Measurements from ENCODE around the gene CALR. TPM values are rescaled to one million over a fixed set of nuclear protein-coding genes. Genes with fewer than 3 reads are reported as not detected.
A peak's percentile ranks its signal among the peaks of the same experiment; 100 is the strongest.
"Not testable (repeated sequence)": the region's sequence is repeated elsewhere in the genome, so short reads cannot be mapped to it uniquely, and the experiment has no call there.

Gene CALR
- total RNA-seq, 1 donor from 2014 or later, result 721 TPM

DNA sequence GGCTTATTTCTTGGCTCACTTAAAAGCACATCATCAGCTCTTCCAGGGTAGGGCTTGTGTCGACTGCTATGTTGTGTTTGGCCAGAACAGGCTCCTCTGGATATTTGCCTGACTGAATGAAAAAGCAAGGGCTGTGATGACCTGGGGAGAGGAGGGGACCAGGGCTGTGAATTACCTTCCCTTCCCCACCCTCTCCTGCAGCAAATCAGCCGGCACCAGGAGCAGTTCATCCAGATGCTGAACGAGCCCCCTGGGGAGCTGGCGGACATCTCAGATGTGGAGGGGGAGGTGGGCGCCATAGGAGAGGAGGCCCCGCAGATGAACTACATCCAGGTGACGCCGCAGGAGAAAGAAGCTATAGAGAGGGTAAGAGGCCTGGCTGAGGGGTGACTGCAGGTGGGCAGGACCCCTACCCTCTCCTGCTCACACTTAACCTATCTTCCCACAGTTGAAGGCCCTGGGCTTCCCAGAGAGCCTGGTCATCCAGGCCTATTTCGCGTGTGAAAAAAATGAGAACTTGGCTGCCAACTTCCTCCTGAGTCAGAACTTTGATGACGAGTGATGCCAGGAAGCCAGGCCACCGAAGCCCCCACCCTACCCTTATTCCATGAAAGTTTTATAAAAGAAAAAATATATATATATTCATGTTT, 14.2 kb downstream of the CALR start:
- H3K27me3 Mint-ChIP-seq, result no peaks in the 10 kb centered on the region
- ChIA-PET CTCF (interaction anchor here (2.6 kb wide), 1 partner anchor 13 kb away, joined by 12 read pairs; no protein-coding TSS in a partner anchor), POLR2A (interaction anchor here (0.5 to 5.4 kb wide), 8 partner anchors 9 to 293 kb away, joined by 3 to 37 read pairs (median 6); partner anchors contain the start of genes CALR and FARSA)
- ATAC-seq (ENCODE audit: low read depth) (no peak), DNase-seq (no peak)
- H3K4me1 Mint-ChIP-seq, result peaks cover 35% of the 10 kb centered on the region
- TF ChIP-seq, protein P1, sequence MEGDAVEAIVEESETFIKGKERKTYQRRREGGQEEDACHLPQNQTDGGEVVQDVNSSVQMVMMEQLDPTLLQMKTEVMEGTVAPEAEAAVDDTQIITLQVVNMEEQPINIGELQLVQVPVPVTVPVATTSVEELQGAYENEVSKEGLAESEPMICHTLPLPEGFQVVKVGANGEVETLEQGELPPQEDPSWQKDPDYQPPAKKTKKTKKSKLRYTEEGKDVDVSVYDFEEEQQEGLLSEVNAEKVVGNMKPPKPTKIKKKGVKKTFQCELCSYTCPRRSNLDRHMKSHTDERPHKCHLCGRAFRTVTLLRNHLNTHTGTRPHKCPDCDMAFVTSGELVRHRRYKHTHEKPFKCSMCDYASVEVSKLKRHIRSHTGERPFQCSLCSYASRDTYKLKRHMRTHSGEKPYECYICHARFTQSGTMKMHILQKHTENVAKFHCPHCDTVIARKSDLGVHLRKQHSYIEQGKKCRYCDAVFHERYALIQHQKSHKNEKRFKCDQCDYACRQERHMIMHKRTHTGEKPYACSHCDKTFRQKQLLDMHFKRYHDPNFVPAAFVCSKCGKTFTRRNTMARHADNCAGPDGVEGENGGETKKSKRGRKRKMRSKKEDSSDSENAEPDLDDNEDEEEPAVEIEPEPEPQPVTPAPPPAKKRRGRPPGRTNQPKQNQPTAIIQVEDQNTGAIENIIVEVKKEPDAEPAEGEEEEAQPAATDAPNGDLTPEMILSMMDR (IDR thresholded peaks at IDR 0.05), result no peak
- intact Hi-C loops (cut with micrococcal nuclease), result no loop called here
- H3K36me3 Mint-ChIP-seq (ENCODE audit: low read depth), result peaks cover 76% of the 10 kb centered on the region
- no peak overlapping the region for H3K27ac Mint-ChIP-seq
- H3K9me3 Mint-ChIP-seq, result no peaks in the 10 kb centered on the region
- H3K4me3 Mint-ChIP-seq, result no peak overlapping the region

DNA sequence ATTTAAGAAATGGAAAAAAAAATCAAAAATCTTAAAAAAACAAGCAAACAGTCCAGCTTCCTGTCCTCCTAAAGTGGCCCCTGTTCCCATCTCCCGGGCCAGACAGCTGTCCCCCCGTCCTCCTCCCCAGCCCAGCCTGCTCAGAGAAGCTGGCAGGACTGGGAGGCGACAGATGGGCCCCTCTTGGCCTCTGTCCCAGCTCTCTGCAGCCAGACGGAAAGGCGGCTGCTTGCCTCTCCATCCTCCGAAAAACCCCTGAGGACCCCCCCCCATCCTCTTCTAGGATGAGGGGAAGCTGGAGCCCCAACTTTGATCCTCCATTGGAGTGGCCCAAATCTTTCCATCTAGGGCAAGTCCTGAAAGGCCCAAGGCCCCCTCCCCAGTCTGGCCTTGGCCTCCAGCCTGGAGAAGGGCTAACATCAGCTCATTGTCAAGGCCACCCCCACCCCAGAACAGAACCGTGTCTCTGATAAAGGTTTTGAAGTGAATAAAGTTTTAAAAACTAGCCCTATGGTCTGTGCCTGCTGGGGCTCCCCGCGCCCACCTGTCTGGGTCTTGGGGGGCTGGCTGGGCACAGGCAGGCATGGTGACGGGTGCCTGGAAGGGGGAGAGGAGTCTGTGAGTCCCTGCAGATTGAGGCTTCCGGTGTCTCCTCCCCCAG, 14.9 kb downstream of the CALR start:
- ChIA-PET CTCF (interaction anchor here (2.6 kb wide), 1 partner anchor 12 kb away, joined by 12 read pairs; no protein-coding TSS in a partner anchor), POLR2A (interaction anchor here (0.5 to 5.4 kb wide), 8 partner anchors 9 to 292 kb away, joined by 3 to 37 read pairs (median 6); partner anchors contain the start of genes CALR and FARSA)
- intact Hi-C loops (cut with micrococcal nuclease), result no loop called here
- no peak overlapping the region for H3K27ac Mint-ChIP-seq
- no peak for ATAC-seq (ENCODE audit: low read depth)
- peaks cover 70% of the 10 kb centered on the region for H3K36me3 Mint-ChIP-seq (ENCODE audit: low read depth)
- peaks cover 33% of the 10 kb centered on the region for H3K4me1 Mint-ChIP-seq
- TF ChIP-seq, protein P1 (IDR thresholded peaks at IDR 0.05), result no peak
- no peaks in the 10 kb centered on the region for H3K27me3 Mint-ChIP-seq
- no peak for DNase-seq
- H3K4me3 Mint-ChIP-seq, result no peak overlapping the region
- H3K9me3 Mint-ChIP-seq, result no peaks in the 10 kb centered on the region

DNA sequence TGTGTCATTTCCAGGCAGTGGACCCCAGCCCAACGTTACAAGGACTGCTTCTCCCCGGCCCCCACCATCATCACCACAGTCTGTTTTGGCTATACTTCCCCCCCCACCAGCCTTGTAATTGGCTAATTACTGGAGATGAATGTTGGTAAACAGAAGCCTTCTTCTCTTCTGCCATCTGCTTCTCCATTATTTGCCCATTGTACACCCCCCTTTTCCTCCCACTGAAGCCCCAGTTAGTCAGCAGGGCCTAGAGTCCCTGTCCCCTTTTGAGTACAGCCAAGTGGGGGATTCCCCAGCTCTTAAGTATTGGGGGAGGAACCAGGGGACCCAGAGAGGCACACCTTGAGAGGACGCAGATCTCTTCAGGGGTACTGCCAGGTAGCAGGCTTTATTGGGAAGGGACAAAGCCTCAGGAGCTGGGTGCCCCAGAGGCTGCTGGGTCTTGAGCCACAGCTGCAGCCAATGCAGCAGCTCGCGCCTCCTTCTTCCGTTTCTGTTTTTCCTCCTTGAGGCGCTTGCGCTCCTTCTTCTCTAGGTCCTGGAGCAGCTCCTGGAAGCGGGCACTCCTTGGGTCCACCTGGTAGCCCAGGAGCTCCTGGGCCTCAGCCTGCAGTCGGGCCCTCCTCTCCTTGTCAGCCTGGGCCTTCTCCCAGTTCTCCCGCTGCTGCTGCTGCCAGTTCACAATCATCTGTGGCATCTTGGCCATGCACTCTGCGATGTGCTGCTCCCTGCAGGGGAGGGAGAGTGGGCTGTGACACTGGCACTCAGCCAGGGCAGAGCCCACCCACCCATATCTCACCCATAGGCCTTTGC, 15.6 kb downstream of the CALR start:
- intact Hi-C loops (cut with micrococcal nuclease), result no loop called here
- ChIA-PET CTCF (interaction anchor here (2.6 kb wide), 1 partner anchor 12 kb away, joined by 12 read pairs; no protein-coding TSS in a partner anchor), POLR2A (interaction anchor here (0.9 to 5.4 kb wide), 8 partner anchors 8 to 35 kb away, joined by 3 to 37 read pairs (median 6); partner anchors contain the start of genes CALR, FARSA, RAD23A and SYCE2)
- DNase-seq (no peak), ATAC-seq (ENCODE audit: low read depth) (no peak)
- Mint-ChIP-seq H3K36me3 (ENCODE audit: low read depth) (peaks cover 63% of the 10 kb centered on the region), H3K27ac (peak overlapping the region; percentile 72), H3K4me3 (peak overlapping the region; percentile 25), H3K4me1 (peaks cover 33% of the 10 kb centered on the region), H3K27me3 (no peaks in the 10 kb centered on the region), H3K9me3 (no peaks in the 10 kb centered on the region)
- TF ChIP-seq, protein P1 (IDR thresholded peaks at IDR 0.05), result no peak

DNA sequence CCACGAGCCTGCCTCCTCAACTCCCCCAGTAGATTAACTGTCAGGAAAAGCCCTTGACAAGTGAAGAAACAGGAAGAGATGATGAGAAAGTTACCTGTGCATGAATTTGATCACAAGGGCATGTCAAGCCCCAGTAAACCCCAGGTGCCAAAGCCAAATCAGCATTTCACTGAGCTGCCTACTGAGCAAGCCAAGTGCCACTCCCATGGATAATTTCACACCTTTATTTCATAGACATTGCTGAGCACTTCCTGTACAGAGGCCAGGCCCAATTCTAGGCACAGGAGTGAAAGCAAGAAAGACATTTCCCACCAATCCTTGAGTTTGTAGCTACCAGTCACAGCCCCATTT, 16.2 kb downstream of the CALR start:
- no peak for ATAC-seq (ENCODE audit: low read depth)
- Mint-ChIP-seq H3K27ac (peak overlapping the region; percentile 72), H3K27me3 (no peaks in the 10 kb centered on the region), H3K4me3 (peak overlapping the region; percentile 25), H3K9me3 (no peaks in the 10 kb centered on the region), H3K4me1 (peaks cover 33% of the 10 kb centered on the region), H3K36me3 (ENCODE audit: low read depth) (peaks cover 57% of the 10 kb centered on the region)
- TF ChIP-seq, protein P1 (IDR thresholded peaks at IDR 0.05), result no peak
- intact Hi-C loops (cut with micrococcal nuclease), result no loop called here
- ChIA-PET POLR2A (interaction anchor here (0.9 to 5.4 kb wide), 7 partner anchors 8 to 64 kb away, joined by 4 to 37 read pairs (median 8); partner anchors contain the start of genes CALR, FARSA, GCDH and RAD23A), CTCF (interaction anchor here (2.6 kb wide), 1 partner anchor 11 kb away, joined by 12 read pairs; no protein-coding TSS in a partner anchor)
- no peak for DNase-seq

DNA sequence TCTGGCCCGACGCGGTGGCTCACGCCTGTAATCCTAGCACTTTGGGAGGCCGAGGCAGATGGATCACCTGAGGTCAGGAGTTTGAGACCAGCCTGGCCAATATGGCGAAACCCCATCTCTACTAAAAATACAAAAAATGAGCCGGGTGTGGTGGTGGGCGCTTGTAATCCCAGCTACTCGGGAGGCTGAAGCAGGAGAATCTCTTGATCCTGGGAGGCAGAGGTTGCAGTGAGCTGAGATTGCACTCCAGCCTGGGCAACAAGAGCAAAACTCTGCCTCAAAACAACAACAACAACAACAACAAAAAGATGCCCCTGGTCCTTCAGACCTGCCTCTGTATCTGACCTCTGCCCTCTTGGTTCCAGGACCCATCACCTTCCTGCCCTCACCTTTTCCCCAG, 17.2 kb downstream of the CALR start:
- Mint-ChIP-seq H3K36me3 (ENCODE audit: low read depth) (peaks cover 48% of the 10 kb centered on the region), H3K27ac (peak overlapping the region; percentile 69), H3K4me1 (peaks cover 33% of the 10 kb centered on the region), H3K4me3 (peak overlapping the region; percentile 88)
- H3K27me3 Mint-ChIP-seq; ATAC-seq (ENCODE audit: low read depth); DNase-seq; intact Hi-C loops (cut with micrococcal nuclease); H3K9me3 Mint-ChIP-seq: not testable (repeated sequence)
- ChIA-PET POLR2A (interaction anchor here (0.5 to 5.4 kb wide), 8 partner anchors 8 to 88 kb away, joined by 3 to 37 read pairs (median 6); partner anchors contain the start of genes CALR, GCDH and RAD23A), CTCF (interaction anchor here (1.9 kb wide), 1 partner anchor 10 kb away, joined by 6 read pairs; no protein-coding TSS in a partner anchor)
